NCI-H128 (cell line): ENCODE results near the gene BRD7.

Source experiments
- DNase-seq: peaks from one replicate; lab custom pipeline; 2025; ENCODE audit not compliant: unreplicated experiment; lab: John Stamatoyannopoulos, UW

Gene BRD7

DNA sequence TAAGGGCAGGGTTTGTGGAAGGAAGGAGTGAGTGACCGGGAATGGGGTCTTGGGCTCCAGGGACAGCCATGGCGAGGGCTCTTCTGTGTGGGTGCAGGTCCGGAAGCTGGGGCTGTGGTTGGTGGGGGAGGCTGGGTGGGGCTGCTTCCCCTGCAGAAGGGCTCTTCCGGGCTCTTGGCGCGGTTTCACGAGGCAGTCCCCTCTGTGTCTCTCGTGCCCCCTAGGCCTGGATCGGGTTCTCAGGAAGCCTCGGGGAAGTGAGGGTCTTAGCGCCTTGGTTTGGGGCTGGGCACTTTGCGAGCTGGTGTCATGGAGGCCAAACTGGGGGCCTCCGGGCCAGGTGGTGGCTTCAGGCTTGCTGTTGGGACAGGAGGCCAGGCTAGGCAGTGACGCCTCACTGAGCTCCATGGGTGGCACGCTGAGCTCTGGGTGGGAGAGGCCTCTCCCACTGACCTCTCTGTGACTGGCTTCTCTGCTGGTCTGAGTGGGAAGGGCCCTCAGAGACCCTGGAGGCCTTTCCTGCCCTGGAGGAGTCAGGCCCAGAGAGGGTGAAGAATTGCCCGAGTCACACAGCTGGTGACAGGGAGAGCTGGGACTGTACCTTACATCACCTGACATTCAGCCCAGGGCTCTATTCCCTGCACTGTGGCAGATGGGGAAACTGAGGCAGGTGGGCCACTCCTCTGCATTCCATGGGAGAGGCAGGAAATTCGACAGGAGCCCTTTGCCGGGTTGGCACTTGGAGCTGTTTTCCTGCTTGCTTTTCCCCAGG is 94.3 kb downstream of the BRD7 start:
- no peak for DNase-seq

DNA sequence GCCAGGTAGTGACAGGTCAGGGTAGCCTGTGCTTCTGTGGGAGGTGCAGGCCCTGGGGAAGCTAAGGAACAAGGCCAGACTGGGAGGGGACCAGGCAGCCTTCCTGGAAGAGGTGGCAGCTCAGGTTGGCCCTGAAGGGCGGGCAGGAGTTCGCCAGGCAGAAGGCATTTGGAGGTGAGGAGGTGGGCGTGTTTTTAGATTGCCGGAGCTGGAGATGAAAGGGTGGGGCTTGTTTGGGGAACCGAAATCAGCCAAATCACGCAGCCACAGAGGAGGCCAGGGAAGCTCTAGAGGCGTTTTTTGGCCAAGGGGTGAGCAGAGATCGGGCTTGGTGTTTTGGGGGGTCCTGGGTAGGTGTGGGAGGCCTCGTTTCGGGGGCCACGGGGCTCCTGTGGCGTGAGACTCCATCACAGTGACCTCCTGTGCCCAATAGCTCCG is 94.9 kb downstream of the BRD7 start:
- no peak for DNase-seq

DNA sequence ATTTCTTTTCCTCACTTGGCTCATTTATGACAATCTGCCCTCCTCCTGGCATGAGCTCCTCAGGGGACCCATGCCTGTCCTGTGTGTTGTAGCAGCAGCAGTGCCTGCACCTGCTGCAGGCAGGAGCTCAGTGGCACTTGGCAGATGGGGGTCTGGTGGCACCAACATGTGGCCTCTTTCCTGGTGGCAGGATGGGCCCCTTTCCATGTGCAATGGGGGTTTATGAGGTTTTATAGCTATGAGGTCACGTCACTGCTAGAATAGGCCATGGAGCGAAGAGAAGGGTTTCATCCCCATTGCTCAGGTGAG is 95.5 kb downstream of the BRD7 start:
- no peak for DNase-seq

DNA sequence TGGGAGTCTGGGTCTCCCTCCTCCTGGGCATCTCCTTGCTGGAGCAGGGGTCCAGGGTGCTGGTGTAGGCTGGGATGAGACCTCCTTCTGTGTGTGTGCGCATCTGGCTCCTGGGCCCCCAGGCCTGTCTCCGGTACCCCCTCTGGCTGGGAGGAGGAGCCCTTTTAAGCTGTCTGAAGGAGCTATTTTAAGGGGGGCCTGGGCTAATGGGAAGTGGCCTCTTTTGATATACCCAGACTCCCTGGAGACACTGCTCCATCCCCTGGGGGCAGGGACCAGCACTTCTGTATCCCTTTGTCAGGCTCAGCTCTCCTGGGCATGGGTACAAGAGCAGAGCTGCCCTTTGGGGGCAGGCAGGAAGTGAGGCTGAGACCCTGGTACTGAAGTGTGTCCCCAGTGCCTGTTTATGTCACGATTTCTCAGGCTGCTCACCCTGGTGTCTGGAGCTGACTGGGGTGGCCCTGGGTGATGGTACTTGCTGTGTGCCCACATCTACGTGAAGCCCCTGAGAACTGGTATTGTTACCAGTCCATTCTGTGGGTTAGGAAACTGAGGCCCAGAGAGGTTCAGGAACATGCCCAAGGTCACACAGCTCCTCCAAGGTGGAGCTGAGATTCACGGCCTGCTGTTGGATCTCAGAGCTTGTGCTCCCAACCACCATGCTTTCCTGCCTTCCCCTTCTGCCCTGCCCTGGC is 96.0 kb downstream of the BRD7 start:
- DNase-seq: no peak

DNA sequence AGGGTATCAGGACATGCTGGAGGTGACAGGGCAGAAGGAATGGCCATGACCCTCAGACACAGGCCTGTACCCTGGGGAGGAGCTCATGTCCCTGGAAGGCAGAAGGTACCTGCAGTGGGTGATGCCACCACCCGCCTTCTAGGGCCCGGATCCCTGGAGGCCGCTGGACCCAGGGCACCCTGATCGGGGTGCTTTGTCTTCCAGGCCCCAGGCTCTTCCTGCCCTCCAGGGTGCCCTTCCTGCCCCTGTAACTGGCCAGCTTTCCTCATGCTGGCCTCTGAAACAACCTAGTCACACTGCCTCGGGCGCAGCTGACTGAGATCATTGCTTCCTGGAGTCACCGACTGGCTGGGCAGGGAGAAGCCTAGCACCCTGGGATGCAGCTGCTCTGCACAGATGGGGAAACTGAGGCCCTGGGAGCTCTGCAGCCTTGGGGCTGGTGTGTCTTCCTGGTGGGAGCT is 96.6 kb downstream of the BRD7 start:
- no peak for DNase-seq

DNA sequence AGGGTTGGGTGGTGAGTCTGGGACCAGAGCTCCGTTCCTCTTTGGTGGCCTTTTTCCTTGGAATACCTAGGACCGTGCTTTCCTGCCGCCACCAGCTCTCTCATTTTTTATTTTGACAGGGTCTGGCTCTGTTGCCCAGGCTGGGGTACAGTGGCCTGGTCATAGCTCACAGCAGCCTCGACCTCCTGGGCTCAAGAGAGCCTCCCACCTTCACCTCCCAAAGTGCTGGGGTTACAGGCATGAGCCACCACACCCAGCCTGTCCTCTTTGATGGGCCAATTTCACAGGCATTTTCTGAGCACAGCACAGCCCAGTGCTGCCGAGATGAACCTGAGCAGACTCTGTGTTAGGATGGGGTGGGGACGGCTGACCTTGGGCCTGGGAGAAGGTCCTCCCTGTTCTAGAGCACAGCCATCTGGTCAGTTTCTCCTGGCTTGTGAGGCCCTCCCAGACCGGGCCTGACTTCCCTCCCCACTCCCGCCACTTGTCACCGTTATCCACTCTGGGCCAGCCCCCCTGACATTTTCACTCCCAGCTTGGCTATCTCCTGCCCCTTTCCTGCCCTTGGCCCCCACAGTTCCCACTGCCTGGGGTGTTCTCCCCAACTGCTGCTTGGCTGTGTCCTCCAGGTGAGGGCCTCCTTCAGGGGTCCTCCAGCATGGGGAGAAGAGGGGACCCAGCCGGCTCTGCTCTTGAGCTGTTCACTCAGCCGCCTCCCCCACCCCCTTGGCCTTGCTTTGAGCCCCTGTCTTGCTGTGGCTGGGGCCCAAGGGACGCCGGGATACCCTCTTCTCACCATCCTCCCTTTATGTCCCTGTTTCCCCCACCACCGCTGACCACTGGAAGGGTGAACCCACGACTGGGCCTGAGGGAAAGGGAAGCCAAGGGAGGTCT is 97.4 kb downstream of the BRD7 start:
- no peak for DNase-seq

DNA sequence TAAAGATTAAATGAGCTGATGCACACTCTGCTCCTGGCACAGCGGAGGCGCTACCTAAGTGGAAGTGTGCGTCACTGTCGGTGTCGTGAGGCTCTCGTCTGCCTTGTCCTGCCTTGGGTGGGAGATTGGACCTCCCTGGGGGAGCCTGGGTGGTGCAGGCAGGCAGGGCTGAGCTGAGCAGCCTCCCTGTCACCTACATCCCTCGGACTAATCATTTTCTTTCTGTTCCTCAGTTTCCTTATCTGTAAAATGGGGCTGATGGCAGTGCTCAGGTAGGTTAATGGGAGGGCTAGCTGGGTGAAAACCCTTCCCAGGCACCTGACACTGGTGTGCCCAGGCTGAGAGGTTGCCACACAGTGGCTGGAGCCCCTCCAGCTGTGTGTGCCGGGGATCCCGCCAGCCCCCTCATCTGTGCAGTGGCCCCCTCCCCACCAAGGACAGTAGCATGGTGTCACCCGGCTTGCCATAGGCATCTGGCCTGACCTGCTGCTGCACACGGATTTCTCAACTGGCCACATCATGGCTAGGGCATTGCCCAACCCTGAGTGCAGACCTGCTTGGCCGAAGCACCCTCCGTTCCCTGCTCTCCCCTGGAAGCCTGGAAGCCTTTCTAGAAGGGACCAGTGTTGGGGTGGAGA is 98.2 kb downstream of the BRD7 start:
- DNase-seq: no peak

DNA sequence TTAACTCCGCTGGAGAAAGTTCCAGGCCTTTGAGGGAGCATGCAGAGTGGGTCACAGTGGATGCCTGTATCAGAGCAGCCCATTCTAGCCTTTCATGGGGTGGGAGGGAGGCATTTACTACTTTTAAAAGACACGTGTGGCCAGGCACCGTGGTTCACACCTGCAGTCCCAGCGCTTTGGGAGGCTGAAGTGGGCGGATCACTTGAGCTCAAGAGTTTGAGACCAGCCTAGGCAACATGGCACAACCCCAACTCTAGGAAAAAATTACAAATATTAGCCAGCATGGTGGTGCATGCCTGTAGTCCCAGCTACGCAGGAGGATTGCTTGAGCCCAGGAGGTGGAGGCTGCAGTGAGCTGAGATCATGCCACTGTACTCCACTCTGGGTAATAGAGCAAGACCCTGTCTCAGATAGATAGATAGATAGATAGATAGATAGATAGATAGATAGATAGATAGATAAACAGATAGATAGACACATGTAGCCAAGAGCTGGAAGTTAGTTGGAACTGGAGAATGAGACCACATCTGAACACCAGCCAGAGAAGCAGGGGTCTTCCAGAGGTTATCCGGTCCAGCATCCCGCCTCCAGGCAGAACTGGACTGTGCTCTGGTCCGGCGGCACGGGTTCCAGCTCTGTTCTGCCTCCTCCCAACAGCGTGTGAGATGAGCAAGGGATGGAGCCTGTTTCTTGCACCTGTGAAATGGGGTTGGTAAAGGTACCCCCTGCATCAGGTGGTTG is 98.8 kb downstream of the BRD7 start:
- no peak for DNase-seq

DNA sequence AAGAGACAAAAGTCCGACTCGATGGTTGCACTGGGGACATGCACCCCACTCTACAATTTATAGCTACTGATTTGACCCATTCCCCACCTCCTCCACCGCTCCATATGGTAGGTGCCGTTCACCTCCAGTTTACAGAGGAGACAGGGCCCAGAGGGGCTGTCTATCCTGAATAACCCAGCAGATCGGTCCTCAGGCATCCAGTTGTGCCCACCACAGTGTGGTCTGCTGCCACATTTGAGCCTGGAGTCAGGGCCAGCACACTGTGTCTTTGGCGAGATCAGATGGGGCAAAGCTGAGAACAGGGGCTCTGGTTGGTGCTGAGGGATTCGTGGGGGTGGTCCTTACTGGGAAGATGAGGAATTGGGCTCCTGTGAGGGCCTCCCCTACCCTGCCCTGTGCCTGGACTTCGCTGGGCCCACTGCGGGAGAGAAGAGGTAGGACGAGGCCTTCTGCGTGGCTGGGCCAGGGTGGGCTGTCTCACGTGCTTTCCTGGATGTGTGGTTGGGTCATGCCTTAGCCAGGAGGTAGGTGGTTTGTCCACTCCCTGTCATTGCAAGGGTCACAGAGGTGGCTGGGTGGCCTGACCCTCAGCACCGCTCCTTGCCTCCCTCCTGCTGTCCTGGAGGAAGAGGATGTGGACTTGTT is 99.6 kb downstream of the BRD7 start:
- no peak for DNase-seq

DNA sequence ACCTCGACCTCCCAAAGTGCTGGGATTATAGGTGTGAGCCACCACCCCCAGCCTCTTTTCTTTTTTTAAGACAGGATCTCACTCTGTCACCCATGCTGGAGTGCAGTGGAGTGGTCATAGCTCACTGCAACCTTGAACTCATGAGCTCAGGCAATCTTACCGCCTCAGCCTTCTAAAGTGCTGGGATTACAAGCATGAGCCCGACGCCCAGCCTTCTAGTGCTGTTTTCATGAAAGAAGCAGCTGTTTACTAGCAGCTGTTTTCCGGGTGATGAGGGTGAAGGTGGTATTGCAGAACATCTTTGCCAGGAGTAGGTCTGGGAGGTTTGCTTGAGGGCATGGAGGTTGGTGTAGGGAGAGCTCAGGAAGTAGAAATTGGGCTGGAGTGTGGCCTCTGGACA is 100.4 kb downstream of the BRD7 start:
- no peak for DNase-seq

DNA sequence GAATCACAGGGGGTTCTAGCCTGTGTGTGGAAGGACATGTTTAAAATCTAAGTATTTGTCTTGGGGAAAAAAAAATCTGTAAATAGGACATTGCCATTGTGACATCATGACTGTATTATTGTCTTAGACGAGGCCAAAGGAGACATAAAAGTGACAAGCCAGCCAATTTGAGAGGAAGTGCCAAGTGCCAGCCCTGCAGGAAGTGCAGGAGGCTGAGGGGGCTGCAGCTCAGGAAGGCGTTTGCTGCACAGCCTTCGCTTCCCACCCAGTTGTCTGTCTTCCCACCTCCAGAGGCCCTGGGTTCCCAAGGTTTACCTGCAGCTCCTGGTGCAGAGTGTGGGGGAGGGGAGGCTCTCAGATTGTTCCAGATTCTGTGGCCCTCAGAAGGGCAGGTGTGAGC is 101.1 kb downstream of the BRD7 start:
- DNase-seq: no peak

DNA sequence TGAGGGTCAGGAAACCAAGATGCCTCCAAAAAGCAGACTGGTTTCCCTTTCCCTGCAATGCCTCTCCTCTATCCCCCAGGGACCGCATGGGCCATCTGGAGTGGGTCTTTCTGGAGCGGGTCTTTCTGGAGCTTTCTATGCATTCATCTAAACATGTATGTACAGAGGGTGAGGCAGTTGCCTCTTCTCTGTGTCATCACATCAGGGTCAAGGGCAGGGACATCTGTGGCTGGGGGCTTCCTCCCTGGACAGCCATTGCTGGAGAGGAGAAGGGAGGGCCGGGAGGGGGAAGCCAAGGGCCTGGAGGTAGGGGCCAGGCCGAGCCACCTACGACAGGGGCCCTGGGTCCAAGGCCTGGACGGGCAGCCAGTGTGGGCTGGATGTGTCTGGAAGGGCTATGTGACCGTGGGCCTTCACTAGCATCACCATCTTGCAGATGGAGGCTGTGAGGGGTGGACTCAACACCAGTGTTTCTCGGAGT is 101.6 kb downstream of the BRD7 start:
- no peak for DNase-seq

DNA sequence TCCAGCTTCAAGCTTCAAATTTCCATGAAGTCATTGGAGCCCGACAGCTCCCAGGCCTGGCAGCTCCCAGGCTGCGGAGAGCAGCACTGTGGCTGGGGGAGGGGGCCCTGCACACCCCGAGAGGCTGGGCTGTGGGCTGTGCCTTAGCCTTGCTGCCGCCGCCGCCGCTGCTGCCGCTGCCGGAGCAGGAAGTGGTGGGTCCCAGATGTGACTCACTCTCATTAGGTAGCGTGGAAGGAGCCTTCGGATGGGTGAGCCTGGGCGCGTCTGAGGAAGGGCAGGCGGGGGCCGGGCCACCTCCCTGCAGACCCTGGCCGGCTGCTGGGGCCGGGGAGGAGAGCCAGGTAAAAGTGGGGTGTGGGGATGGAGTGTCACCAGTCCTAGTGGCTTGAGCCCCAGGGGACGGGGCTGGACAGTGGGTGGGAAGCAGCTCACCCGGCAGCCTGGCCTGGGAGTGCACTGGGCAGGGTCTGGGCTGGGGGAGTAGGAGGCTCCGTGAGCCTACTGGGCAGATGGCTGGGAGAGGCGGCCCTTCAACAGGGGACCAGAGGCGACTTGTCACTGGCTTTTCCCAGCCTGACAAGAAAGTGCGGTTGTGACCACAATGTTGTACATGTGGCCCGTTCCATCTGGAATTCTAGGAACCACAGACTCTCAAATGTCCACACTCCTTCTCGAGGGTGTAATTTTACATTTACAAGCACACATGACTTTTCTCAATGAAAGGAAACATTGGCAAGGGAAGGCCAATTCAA is 102.3 kb downstream of the BRD7 start, which contains the start of gene ADCY7:
Gene ADCY7, plus strand, starts transcription at position 215 of the 755 bp plus-strand sequence. CDS start 21,629 bp downstream, outside the sequence.
- DNase-seq: no peak
